OCI-LY3 (cell line): ENCODE data around the gene KHDRBS1.

ENCODE experiments used
- EZH2phosphoT487 ChIP-seq: fragments of 200-600 bp; shearing (Covaris generic); IDR thresholded peaks from 2 replicates; pipeline ENCODE4 v1.6.1; 2018; ENCODE audit warnings: antibody characterized with exemption, mixed run types, low read depth
- TF ChIP-seq, protein P1 (sequence below): fragments of 200-600, 300-600 bp; sonication (generic); IDR thresholded peaks from 2 replicates; pipeline ENCODE4 v1.5.1; 2014; ENCODE audit warnings: antibody characterized with exemption, low read length, low read depth

DNA sequence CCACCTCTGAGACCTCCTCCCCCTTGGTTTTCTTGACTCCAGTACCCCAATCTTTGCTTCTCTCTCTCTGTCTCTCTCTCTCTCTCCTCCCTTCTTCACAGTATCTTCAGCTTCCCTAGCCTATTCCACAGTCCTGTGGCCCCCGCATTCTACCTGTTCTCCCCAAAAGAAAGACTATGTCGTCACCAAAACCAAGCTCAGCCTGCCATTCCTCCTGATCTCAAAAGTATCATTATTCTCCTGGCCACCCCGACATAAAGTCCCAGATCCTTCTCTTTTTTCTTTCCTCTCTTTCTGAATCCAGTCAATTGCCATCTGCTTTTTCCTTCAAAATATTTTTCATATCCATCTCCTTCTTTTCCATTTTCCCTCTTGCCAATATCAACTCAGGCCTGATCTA lies 23.7 kb upstream of the KHDRBS1 start:
- TF ChIP-seq, protein P1, sequence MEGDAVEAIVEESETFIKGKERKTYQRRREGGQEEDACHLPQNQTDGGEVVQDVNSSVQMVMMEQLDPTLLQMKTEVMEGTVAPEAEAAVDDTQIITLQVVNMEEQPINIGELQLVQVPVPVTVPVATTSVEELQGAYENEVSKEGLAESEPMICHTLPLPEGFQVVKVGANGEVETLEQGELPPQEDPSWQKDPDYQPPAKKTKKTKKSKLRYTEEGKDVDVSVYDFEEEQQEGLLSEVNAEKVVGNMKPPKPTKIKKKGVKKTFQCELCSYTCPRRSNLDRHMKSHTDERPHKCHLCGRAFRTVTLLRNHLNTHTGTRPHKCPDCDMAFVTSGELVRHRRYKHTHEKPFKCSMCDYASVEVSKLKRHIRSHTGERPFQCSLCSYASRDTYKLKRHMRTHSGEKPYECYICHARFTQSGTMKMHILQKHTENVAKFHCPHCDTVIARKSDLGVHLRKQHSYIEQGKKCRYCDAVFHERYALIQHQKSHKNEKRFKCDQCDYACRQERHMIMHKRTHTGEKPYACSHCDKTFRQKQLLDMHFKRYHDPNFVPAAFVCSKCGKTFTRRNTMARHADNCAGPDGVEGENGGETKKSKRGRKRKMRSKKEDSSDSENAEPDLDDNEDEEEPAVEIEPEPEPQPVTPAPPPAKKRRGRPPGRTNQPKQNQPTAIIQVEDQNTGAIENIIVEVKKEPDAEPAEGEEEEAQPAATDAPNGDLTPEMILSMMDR = no peak
- TF ChIP-seq EZH2phosphoT487 = no peak
